ENCODE data around the gene ARHGEF1.
"Not testable (repeated sequence)": the region's sequence is repeated elsewhere in the genome, so short reads cannot be mapped to it uniquely, and the experiment has no call there.

ARHGEF1 gene

DNA sequence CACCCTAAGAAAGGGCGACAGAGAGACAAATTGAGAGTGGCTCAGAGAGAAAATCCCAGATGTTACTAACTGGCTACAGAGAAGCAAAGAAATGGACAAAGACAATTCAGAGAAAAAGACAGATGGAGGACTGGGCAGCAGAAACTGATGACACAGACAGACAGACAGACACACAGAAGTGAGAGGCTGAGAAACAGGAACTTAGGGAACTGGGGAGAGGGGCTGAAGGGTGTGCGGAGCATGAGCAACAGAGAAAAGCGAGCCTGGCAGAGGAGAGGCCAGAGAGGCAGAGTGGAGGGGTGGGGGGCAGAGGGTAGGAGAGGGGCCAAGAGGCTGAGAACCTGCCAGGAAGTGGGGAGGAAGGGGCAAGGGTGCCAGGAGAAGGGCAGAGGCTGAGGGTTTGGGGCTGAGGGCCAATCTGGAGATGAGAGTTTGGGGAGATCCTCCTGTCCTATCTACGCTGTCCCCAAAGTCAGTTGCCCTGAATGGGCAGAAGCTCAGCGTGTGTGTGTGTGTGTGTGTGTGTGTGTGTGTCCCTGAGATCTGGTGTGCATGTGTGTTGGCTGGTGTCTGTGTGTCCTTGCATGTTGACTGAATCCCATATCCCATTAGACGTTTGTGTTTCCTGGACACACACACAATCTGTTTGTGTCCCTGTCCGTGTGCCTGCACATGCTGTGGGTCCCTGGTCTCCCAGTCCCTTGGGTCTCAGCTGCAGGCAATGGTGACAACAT lies 50.9 kb downstream of the ARHGEF1 start:
- no peak for DNase-seq

DNA sequence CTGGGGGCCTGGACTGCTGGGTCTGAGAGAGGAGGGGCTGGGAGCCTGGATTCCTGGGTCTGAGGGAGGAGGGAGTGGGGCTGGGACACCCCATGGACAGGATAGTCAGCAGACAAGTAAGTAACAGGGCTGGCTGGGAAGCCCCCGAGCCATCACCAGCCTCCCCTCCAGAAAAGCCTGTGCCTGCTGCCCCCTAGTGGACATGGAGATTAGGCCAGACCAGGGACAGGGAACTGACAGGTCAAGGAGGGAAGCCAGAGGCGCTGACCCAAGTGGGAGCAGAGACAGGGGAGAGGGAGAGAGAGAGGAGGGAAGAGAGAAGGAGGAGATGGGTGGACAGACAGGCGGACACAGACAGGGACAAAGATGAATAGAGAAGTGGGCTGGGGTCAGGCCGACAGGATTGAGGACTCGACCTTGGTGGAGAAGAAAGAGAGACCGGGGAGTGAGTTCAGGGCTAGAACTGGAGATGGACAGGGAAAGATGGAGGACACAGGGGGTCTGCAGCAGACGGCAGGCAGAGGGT lies 51.9 kb downstream of the ARHGEF1 start:
- DNase-seq = peak; percentile 72

DNA sequence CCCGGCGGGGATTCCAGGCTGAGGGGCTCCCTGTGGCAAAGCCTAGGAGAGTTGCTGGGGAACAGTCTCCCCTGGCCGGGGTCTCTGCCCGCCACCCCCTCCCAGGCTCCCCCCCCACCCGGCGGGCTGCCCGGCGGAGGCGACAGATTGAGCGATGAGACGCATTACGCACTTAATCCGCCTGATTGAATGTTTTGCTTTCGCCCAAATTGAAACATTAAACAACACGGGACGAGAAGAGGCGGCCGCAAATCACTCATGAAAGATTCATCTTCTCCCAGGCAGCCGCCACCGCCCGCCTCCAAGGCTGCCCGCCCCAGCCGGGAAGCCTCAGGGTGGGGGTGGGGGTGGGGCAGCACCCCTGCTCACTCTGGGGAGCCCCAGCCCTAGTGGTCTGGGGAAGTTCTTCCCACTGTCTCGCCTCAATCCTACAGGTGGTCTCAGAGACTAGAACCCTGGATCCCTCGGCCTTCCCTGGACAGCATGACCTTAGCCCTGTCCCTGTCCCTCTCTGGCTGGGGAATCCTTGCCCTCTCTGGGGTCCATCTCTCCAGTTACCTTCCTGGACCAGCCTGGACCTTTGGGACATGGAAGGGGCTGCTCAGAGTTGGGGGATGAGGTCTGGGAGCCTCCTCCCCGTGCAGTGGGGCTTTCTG lies 52.9 kb downstream of the ARHGEF1 start:
- DNase-seq = no peak

DNA sequence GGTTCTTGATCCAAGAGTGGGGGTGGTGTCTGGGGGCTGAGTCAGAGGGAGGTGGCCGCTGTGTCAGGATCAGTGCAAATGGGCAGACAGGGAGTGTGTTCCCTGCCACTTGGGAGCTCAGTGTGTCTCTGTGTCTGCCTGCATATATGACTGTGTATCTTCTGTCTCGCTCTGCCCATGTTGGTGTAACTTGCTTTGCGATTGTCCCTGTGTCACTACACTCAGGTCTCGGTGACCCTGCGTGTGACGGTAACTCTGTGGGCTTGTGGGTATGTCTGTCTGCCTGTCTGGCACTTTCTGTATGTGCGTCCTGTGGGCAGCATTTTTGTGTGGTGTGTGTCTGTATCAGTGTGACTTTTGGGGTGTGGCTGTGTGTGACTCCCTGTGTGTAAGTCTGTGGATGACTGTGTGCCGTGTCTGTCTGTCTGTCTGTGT lies 53.4 kb downstream of the ARHGEF1 start:
- no peak for DNase-seq

DNA sequence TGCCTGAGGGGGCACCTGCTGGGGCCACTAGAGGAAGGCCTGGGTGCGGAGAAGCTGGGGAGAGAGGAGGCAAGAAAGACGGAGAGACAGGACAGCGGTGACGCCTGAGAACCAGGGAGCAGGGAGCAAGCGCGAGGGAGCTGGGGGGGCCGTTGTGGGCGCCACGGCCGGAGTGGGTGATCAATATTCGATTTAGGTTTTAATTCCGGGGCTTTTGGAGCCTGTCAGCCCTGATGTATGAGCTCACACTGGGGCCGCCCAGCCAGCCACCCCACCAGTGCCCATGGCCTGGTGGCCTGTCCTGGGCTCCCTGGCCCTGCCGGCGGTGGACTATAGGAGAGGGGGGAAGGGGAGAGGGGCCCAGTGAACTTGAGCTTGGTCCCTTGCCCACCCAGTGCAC lies 54.0 kb downstream of the ARHGEF1 start:
- DNase-seq = no peak

DNA sequence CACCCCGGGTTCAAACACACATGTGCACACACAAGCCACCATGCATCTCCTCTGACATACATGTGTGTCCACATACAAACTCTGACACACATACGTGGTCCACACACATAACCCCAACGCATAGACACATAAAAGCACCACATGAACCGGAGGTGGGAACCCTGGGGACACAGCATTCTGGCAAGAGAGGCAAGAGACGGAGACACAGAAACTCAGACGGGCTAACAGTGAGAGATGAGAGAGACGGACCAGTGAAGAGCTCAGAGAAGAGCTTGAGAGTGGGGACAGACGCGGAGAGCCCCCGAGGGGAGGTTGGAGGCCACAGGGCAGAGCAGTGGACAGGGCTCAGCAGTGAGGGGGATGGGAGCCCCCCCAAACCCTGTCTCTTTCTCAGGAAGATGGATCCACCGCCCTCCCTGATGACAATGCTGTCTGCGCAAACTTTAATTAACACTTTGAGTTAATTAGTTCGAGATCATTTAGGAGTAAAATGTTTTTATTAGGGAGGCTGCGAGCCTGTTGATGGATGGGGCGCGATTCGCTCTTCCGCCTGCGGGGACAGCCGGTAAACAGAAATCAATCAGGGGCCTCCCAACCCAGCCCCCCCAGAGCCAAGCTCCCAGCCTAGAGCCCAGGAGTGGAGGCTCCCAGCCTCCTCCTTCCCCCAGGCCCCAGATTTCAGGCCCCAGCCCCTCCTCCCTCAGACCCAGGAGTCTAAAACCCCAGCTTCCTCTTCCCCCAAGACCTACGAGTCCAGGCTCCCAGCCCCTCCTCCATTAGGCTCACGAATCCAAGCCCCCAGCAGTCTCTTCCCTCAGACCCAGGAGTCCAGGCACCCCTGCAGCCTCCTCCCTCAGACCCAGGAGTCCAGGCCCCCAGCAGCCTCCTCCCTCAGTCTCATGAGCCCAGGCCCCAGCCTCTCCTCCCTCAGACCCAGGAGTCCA lies 54.8 kb downstream of the ARHGEF1 start:
- no peak for DNase-seq

DNA sequence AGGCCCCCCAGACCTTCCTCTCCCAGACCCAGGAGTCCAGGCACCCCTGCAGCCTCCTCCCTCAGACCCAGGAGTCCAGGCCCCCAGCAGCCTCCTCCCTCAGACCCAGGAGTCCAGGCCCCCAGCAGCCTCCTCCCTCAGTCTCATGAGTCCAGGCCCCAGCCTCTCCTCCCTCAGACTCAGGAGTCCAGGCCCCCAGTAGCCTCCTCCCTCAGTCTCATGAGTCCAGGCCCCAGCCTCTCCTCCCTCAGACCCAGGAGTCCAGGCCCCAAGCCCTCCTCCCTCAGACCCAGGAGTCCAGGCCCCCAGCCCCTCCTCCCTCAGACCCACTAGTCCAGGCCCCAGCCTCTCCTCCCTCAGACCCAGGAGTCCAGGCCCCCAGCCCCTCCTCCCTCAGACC lies 56.2 kb downstream of the ARHGEF1 start:
- not testable (repeated sequence) for DNase-seq

DNA sequence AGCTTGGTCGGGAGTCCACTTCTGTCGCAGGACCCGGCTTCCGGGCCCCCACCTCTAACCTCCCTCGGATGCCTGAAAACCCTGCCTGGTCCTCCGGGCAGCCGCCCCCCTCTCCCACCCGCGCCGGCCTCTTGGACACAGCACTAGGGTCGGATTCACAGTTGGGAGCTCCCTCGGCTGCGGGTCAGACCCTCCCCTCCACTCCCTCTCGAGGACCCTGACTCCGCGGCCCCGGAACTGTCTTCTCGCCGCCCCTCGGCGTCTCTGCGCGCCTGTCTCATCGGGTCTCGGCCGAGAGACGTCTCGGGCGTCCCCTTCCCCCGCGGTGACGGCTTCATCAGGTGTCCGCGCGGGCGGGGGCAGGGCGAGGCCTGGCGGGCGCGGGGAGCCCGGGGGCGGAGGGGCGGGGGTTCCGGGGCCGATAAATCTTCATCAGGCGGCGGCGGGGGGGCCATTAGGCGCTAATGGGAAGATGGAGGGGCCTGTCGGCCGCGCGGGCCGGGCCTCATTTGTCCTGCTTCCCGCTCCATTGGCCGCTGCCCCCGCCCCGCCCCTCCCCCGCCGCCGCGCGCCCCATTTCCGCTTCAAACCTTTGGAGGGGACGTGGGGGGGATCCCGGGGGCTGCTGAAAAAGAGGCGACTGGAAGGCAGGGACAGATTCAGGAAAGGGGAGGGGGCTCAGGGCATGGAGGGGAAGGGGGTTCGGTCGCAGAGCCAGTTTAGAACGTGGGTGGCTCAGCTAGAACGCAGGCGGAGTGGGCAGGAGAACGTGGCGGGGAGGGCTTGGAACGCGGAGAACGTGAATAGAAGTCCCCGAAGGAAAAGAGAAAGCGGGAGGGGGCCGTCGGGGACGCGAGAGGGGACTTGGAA lies 57.1 kb downstream of the ARHGEF1 start:
- no peak for DNase-seq

DNA sequence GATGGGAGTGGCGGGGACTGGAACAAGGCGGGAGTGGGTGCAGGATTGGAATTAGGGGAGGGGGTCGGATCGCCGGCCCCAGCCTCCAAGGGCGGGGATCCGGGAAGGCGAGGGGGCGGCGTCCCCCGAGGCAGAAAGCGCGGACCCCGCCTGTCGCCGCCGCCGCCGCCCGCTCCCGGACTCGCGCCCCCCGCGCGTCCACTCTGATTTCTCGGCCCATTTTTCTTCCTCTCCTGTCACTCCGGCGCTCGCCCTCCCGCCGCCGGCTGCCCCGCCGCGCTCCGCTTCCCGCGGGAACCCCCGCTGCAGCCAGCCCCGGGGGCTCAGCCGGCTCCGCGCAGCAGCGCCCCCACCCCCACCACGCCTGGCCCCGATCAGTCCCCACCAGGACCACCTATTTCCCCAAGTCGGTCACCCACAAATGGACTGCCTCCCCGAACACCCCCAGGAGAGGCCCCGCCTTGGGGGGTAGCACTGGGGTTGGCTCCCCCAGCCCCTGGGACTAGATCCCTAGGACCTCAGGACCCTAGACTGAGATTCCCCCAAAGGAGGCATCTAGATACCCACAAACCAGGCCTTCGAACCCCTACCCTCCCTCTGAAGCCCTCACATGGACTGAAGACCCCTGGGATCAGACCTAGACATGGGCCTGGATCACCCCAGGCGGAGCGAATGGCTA lies 57.9 kb downstream of the ARHGEF1 start:
- no peak for DNase-seq

DNA sequence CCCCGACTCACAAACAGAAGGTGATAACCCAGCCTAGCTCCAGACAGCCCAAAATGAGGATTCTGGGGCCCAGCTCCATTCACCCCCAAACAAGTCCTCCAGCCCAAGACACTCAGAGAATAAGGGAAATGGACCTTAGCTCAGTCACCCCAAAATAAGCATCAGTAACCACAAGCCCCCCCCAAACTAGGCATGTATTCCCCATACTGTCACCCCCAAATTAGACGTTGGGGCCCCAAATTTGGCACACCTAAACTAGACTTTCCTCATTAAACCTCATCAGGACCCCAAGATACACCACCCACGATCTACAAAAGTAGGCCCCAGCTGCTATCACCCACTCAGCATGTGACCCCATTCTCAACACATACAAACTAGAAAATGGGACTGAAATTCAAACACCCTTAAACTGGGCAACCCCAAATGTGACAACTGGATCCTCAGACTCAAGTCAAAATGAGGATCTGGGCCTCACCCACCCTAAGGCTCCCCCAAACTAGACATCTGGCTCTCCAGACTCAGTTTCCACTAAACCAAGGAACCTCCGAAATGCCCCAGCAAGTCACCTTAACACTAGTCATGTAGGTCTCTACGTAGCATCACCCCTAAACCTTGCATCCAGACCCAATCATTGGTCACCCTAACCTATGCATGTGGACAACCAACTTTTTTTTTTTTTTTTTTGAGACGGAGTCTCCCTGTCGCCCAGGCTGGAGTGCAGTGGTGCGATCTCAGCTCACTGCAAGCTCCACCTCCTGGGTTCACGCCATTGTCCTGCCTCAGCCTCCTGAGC lies 58.6 kb downstream of the ARHGEF1 start:
- no peak for DNase-seq

DNA sequence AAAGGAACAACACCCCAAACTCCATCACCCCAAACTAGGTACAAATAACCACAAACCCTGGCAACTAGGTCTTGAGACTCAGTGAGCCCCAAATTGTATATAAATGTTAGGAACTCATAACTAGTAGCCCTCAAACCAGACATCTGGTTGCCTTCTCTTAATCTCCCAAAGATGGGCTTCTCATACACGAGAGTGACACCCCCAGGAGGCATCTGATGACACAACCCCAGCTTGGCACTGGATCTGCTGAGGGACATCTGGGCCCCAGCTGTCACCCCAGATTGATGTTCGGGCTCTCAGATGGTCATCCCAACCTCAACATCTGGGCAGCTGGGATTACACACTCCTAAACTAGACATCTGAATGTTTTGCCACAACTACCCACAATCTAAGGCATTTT lies 61.4 kb downstream of the ARHGEF1 start:
- DNase-seq = no peak

DNA sequence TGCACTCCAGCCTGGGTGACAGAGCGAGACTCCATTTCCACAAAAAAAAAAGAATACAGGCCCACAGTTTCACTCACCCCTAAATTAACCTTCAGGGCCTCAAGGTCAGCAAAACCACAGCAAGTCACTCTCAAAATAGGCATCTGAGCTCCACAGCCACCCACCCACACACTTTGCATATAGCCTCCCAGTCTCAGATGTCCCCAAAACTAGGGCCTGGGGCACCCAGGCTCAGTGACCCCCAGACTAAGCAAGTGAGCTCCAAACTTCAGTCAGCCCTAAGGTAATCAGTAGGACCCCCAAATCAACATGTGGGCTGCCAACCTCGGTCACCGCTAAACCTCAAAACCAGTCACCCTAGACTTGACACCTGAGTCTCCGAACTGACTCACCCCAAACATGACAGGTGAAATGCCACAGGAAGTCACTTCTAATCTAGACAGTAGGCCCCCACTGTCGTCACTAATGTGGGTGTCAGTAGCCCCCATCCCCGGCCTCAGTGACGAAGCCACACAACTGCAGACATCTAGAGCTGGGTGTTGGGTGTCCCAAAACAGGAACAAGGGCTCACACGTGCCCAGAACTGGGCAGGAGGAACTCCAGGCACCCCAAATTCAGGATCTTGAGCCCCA lies 62.3 kb downstream of the ARHGEF1 start:
- peak; percentile 83 for DNase-seq

DNA sequence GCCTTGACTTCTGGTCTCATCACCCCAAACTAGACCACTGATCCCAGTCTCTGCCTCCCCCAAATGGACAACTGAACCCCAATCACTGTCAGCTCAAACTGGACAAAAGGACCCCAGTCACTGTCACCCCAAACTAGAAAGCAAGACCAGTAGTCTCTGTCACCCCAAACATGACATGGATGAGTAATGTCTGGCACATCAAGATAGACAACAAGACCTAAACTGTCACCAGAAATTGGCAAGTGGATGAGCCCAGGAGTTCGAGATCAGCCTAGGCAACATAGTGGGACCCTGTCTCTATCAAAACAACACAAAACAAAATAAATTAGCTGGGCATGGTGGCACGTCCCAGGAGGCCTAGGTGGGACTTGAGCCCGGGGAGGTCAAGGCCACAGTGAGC lies 64.1 kb downstream of the ARHGEF1 start:
- DNase-seq = no peak

DNA sequence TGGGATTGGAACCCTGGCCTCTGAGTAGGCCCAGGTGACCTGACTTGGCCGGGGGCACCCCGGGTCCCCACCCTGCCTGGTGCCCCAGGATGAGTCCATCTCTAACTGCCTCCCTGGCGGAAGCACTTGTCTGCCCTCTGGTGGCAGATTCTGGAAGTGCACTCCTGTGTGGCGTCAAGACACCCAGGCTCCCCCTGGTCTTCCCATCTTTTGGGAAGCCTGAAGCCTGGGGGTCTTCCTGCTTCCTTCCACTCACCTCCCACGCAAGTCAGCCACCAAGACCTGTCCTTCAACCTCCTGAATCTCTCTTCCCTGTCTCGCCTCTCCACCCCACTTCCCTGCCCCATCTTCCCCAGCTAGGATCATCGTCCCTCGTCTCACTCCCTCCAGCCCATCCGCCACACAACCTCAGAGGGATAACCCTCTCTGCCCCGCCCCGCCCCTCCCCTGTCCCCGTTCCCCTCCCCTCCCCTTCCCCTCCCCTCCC lies 68.7 kb downstream of the ARHGEF1 start:
- peak; percentile 83 for DNase-seq

DNA sequence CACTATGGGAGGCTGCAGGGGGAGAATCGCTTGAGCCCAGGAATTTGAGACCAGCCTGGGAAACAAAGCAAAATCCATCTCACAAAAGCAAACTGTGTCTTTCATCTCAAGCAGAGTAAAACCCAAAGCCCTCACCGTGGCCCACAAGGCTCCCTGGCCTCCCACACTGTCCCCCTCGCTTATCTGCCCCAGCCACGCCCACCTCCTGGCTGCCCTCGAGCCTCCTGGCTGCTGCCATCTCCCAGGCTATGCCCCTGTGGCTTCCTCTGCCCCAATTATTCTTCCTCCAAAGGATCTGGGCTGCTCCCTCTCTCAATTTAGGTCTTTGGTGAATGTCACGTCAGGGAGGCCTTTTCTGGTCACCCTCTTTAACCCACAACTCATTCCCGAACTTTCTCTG lies 72.5 kb downstream of the ARHGEF1 start:
- no peak for DNase-seq

DNA sequence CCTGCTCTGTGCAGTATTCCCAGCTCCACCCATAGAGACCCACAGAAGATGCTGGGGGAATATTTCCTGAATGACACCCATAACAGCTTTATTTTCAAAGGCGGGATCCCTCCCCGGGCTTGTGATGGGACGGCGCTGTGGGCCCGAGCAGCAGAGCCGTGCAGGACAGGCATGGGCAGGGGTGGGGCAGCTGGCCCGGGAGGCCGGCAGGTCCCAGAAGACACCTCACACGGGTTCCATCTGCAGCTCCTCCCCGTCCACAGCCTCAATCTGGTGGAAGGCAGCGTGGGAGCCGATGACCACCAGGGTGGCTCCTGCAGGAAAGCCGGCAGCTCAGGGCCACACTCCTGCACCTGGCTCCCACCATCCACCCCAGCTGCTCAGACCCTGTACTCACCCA lies 73.6 kb downstream of the ARHGEF1 start:
- DNase-seq = no peak
